BE2C (cell line): ENCODE data around the gene LCMT1.

ENCODE experiments used
- DNase-seq: peaks from one replicate; pipeline ENCODE4 v3.0.0-alpha.2; 2020
- H3K27me3 ChIP-seq: fragments of 250-450 bp; sonication (Bioruptor Pico); 2 replicates; pipeline ENCODE4 v1.5.1; 2020; ENCODE audit warnings: mild to moderate bottlenecking
- H3K36me3 ChIP-seq: fragments of 250-450 bp; sonication (Bioruptor Pico); 2 replicates; pipeline ENCODE4 v1.5.1; 2020; ENCODE audit warnings: mild to moderate bottlenecking
- H3K4me1 ChIP-seq: fragments of 250-450 bp; sonication (Bioruptor Pico); 2 replicates; pipeline ENCODE4 v1.5.1; 2020
- H3K4me3 ChIP-seq: 2 replicates; pipeline ENCODE4 v1.5.1; 2011; ENCODE audit warnings: low read depth, low read length
- H3K9me3 ChIP-seq: fragments of 250-450 bp; sonication (Bioruptor Pico); 2 replicates; pipeline ENCODE4 v1.5.1; 2020
- CTCF ChIP-seq: IDR thresholded peaks from 2 replicates; pipeline ENCODE4 v1.5.1; 2012; ENCODE audit warnings: mild to moderate bottlenecking, low read depth, low read length

Gene LCMT1

DNA sequence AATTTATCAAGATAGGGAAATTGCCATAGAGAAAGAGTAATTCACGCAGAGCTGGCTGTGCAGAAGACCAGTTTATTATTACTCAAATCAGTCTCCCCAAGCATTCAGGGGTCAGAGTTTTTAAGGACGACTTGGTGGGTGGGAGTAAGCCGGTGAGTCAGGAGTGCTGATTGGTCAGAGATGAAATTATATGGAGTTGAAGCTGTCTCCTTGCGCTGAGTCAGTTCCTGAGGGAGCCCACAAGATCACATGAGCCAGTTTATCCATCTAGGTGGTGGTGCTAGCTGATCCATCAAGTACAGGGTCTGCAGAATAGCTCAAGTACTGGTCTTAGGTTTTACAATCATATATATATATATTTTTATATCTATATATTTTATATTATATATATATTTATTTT lies 99.2 kb downstream of the LCMT1 start:
- no peak for DNase-seq
- no peaks in the 10 kb centered on the region for H3K36me3 ChIP-seq
- H3K4me3 ChIP-seq = no peak overlapping the region
- no peaks in the 10 kb centered on the region for H3K9me3 ChIP-seq
- no peak for TF ChIP-seq CTCF
- no peaks in the 10 kb centered on the region for H3K4me1 ChIP-seq
- no peaks in the 10 kb centered on the region for H3K27me3 ChIP-seq

- no peaks in the 10 kb centered on the region for H3K9me3 ChIP-seq
- no peak for DNase-seq
- no peak for TF ChIP-seq CTCF
Measured at GRCh38 chr16:25212636-25213035, 101.1 kb downstream of the LCMT1 start.

DNA sequence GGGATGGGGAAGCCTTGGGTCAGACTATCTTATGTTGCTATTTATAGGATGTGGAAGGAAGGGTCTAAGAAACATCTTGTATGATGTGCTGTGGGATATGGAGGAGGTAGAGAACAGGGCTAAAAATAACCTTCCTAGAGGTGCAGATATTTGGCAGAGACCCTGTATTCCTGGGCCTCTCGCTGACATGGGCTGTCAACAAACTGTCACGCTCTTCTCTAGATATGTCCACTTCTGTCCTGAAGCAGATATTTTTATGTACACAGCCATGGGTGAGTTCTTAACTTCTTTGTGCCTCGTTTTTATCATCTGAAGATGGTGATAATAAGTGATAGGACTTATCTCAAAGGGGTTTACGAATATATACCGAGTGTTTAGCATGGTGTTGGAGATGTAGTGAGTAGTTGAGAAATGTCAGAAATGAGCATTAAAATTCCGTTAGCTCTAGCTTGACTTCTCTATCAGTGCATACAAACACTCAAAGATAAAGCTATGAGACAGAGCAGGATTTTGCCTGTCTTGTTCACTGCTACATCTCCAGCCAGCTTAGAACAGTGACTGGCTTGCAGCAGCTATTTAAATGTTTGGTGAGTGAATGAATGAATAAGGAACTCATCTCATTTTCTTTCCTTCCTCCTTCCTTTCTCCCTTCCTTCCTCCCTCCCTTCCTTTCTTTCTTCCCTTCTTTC lies 102.3 kb downstream of the LCMT1 start:
- no peak for DNase-seq
- no peaks in the 10 kb centered on the region for H3K4me1 ChIP-seq
- H3K27me3 ChIP-seq = peaks cover 11% of the 10 kb centered on the region; the same call in 1 of the 2 replicates
- H3K36me3 ChIP-seq = no peaks in the 10 kb centered on the region
- H3K4me3 ChIP-seq = no peak overlapping the region
- no peak for TF ChIP-seq CTCF
- H3K9me3 ChIP-seq = no peaks in the 10 kb centered on the region

More at GRCh38 chr16:25212636-25213035, 101.1 kb downstream of the LCMT1 start:
- H3K27me3 ChIP-seq = peaks cover 11% of the 10 kb centered on the region; the same call in 1 of the 2 replicates
- H3K36me3 ChIP-seq = no peaks in the 10 kb centered on the region
- no peak overlapping the region for H3K4me3 ChIP-seq
- H3K4me1 ChIP-seq = no peaks in the 10 kb centered on the region

- H3K4me1 ChIP-seq = no peaks in the 10 kb centered on the region
- H3K9me3 ChIP-seq = no peaks in the 10 kb centered on the region
- no peak for TF ChIP-seq CTCF
- H3K27me3 ChIP-seq = peaks cover 11% of the 10 kb centered on the region; the same call in 1 of the 2 replicates
- DNase-seq = no peak
- no peak overlapping the region for H3K4me3 ChIP-seq
- no peaks in the 10 kb centered on the region for H3K36me3 ChIP-seq
Measured at GRCh38 chr16:25217112-25217511, 105.6 kb downstream of the LCMT1 start.

GRCh38 chr16:25217921-25218320 lies 106.4 kb downstream of the LCMT1 start:
- Histone ChIP-seq H3K9me3 (no peaks in the 10 kb centered on the region), H3K27me3 (peaks cover 11% of the 10 kb centered on the region; the same call in 1 of the 2 replicates), H3K4me1 (no peaks in the 10 kb centered on the region), H3K36me3 (no peaks in the 10 kb centered on the region), H3K4me3 (no peak overlapping the region)
- no peak for TF ChIP-seq CTCF
- no peak for DNase-seq

- Histone ChIP-seq H3K4me3 (no peak overlapping the region), H3K36me3 (no peaks in the 10 kb centered on the region), H3K9me3 (no peaks in the 10 kb centered on the region), H3K4me1 (no peaks in the 10 kb centered on the region), H3K27me3 (peaks cover 11% of the 10 kb centered on the region; the same call in 1 of the 2 replicates)
- no peak for DNase-seq
- no peak for TF ChIP-seq CTCF
Measured at GRCh38 chr16:25219070-25219737, 107.7 kb downstream of the LCMT1 start.
